Stomach smooth muscle (tissue), 2 donors: ENCODE data around the gene CNTLN.
"Not testable (repeated sequence)": the region's sequence is repeated elsewhere in the genome, so short reads cannot be mapped to it uniquely, and the experiment has no call there.

Source experiments
- H3K27ac ChIP-seq: one replicate; pipeline ENCODE4 v1.7.0; 2013; ENCODE audit warnings: mild to moderate bottlenecking, low read length, inconsistent platforms
- H3K27me3 ChIP-seq, 2 donors: one replicate each; pipeline ENCODE4 v1.7.0; 2013; ENCODE audit warnings: low read length in 2 of 2; ENCODE audit not compliant: insufficient read depth in 2 of 2, control insufficient read depth in 1 of 2
- H3K36me3 ChIP-seq, 2 donors: one replicate each; pipeline ENCODE4 v1.7.0; 2013; ENCODE audit warnings: low read length in 2 of 2; ENCODE audit not compliant: control insufficient read depth in 2 of 2, insufficient read depth in 2 of 2
- H3K4me1 ChIP-seq: one replicate; pipeline ENCODE4 v1.7.0; 2013; ENCODE audit warnings: low read length; ENCODE audit not compliant: control insufficient read depth, insufficient read depth
- H3K4me3 ChIP-seq, 2 donors: one replicate each; pipeline ENCODE4 v1.7.0; 2013; ENCODE audit warnings: low read length in 2 of 2
- H3K9ac ChIP-seq, 2 donors: one replicate each; pipeline ENCODE4 v1.7.0; 2013; ENCODE audit warnings: low read length in 2 of 2, mild to moderate bottlenecking in 1 of 2
- H3K9me3 ChIP-seq, 2 donors: one replicate each; pipeline ENCODE4 v1.7.0; 2013; ENCODE audit warnings: low read length in 2 of 2; ENCODE audit not compliant: control insufficient read depth in 2 of 2
- donor health status: healthy.
- donor health status: Pancreatic carcinoma.

CNTLN gene

GRCh38 chr9:17402309-17402708, 267.5 kb downstream of the CNTLN start:
- Histone ChIP-seq H3K9me3 (no peaks in the 10 kb centered on the region), H3K36me3 (peaks cover 0 to 4% of the 10 kb centered on the region in 2 donors), H3K4me1 (no peaks in the 10 kb centered on the region), H3K9ac (no peak overlapping the region), H3K4me3 (no peak overlapping the region), H3K27ac (no peak overlapping the region), H3K27me3 (no peaks in the 10 kb centered on the region)

- peaks cover 0 to 4% of the 10 kb centered on the region in 2 donors for H3K36me3 ChIP-seq
- H3K9ac ChIP-seq, result no peak overlapping the region
- no peaks in the 10 kb centered on the region for H3K27me3 ChIP-seq
- no peaks in the 10 kb centered on the region for H3K4me1 ChIP-seq
- no peak overlapping the region for H3K27ac ChIP-seq
- H3K4me3 ChIP-seq, result no peak overlapping the region
- no peaks in the 10 kb centered on the region for H3K9me3 ChIP-seq
Observed at GRCh38 chr9:17403539-17403938, 268.7 kb downstream of the CNTLN start.

DNA sequence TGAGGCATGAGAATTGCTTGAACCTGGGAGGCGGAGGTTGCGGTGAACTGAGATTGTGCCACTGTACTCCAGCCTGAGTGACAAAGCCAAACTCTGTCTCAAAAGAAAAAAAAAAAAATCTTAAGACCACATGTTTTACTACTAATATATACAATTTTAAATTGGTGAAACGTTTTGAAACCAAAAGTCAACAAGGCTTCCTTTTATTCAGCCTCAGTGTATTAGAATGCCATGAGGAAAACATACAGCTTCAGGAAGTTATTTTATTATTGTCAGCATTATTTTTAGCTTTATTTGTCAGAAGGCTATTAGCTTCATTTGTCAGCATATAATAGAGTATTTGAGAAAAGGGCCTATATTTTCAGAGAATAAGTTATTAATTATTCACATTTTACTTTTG, 280.1 kb downstream of the CNTLN start:
- H3K36me3 ChIP-seq, result peaks cover 0 to 3% of the 10 kb centered on the region in 2 donors
- H3K27ac ChIP-seq, result no peak overlapping the region
- H3K27me3 ChIP-seq, result no peaks in the 10 kb centered on the region
- no peaks in the 10 kb centered on the region for H3K4me1 ChIP-seq
- H3K9me3 ChIP-seq, result no peaks in the 10 kb centered on the region
- no peak overlapping the region for H3K9ac ChIP-seq
- H3K4me3 ChIP-seq, result no peak overlapping the region

- H3K27ac ChIP-seq, result no peak overlapping the region
- H3K36me3 ChIP-seq, result no peaks in the 10 kb centered on the region
Observed at GRCh38 chr9:17422994-17423680, 288.3 kb downstream of the CNTLN start.

DNA sequence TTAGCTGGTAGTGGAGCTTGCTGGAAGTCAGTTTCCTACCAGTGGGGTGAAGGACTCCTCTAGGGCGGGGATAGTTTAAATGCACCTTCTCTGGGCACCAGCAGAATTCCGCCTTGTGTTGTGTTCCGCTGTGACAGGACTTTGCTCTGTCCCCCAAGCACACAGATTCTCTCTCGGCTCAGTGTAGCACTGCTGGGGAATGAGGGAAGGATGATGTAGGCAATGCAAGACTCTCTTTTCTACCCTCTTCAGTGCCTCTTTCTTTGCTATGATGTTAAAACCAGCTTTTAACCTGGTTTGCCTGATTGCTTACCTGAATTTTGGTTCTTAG, 288.8 kb downstream of the CNTLN start:
- H3K27me3 ChIP-seq, result no peaks in the 10 kb centered on the region
- H3K9ac ChIP-seq, result no peak overlapping the region
- H3K36me3 ChIP-seq, result no peaks in the 10 kb centered on the region
- H3K9me3 ChIP-seq, result no peaks in the 10 kb centered on the region
- no peak overlapping the region for H3K27ac ChIP-seq
- no peaks in the 10 kb centered on the region for H3K4me1 ChIP-seq
- H3K4me3 ChIP-seq, result no peak overlapping the region

More at GRCh38 chr9:17422994-17423680, 288.3 kb downstream of the CNTLN start:
- no peaks in the 10 kb centered on the region for H3K27me3 ChIP-seq
- no peak overlapping the region for H3K4me3 ChIP-seq
- H3K4me1 ChIP-seq, result no peaks in the 10 kb centered on the region
- no peak overlapping the region for H3K9ac ChIP-seq
- H3K9me3 ChIP-seq, result no peaks in the 10 kb centered on the region

DNA sequence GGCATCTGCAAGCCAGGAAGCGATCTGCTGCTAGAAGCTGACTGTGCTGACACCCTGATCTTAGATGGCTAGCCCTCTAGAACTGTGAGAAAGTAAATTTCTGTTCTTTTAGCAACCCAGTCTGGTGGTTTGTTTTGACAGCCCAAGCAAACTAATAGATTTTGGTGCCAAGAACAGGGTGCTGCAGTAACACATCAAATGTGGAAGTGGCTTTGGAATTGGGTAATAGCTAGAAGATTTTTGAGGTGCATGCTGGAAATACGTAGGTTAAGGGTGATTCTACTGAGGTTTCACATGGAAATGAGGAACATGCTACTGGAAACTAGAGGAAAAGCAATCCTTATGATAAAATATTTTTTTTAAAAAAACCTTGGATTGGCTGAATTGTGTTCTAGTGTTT, 290.5 kb downstream of the CNTLN start:
- Histone ChIP-seq H3K36me3 (no peaks in the 10 kb centered on the region), H3K9me3 (no peaks in the 10 kb centered on the region), H3K27ac (no peak overlapping the region), H3K4me3 (no peak overlapping the region), H3K9ac (no peak overlapping the region), H3K4me1 (no peaks in the 10 kb centered on the region), H3K27me3 (no peaks in the 10 kb centered on the region)

- Histone ChIP-seq H3K27ac (no peak overlapping the region), H3K36me3 (no peaks in the 10 kb centered on the region), H3K4me1 (no peaks in the 10 kb centered on the region), H3K9me3 (no peaks in the 10 kb centered on the region), H3K4me3 (no peak overlapping the region), H3K9ac (no peak overlapping the region), H3K27me3 (no peaks in the 10 kb centered on the region)
Observed at GRCh38 chr9:17433526-17433925, 298.7 kb downstream of the CNTLN start.

DNA sequence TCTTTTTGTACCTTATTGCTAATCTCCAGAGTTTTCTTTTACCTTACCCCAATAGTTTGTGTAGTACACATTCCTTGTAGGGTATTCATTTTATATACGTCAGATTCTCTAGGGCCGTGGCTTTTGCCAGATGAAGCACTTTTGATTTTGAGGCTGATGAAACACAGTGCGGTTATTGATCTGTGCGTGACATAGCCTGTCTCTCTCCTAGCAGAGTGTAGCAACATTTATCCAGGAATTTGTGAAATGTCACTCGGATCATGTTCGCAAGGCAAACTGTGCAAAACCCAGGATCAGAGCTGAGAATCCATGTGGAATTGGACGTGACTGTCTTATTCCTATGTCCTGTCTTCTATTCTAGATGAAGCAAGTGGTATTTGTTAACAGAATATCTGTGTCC, 302.0 kb downstream of the CNTLN start:
- Histone ChIP-seq H3K36me3 (no peaks in the 10 kb centered on the region), H3K9ac (no peak overlapping the region), H3K4me1 (no peaks in the 10 kb centered on the region)

GRCh38 chr9:17437813-17438212, 303.0 kb downstream of the CNTLN start:
- Histone ChIP-seq H3K9me3 (peaks cover 0 to 6% of the 10 kb centered on the region in 2 donors), H3K27me3 (no peaks in the 10 kb centered on the region), H3K4me1 (no peaks in the 10 kb centered on the region), H3K36me3 (no peaks in the 10 kb centered on the region), H3K27ac (no peak overlapping the region), H3K9ac (no peak overlapping the region), H3K4me3 (no peak overlapping the region)

More for the DNA sequence above, 302.0 kb downstream of the CNTLN start:
- Histone ChIP-seq H3K9me3 (peaks cover 0 to 6% of the 10 kb centered on the region in 2 donors), H3K27me3 (no peaks in the 10 kb centered on the region), H3K27ac (no peak overlapping the region), H3K4me3 (no peak overlapping the region)

- not testable (repeated sequence) for H3K9me3 ChIP-seq, H3K27me3 ChIP-seq, H3K36me3 ChIP-seq, H3K9ac ChIP-seq, H3K27ac ChIP-seq, H3K4me1 ChIP-seq, H3K4me3 ChIP-seq
Observed at GRCh38 chr9:17445126-17445525, 310.3 kb downstream of the CNTLN start.

GRCh38 chr9:17453751-17454150, 318.9 kb downstream of the CNTLN start:
- H3K4me1 ChIP-seq, result no peaks in the 10 kb centered on the region
- no peak overlapping the region for H3K27ac ChIP-seq
- no peaks in the 10 kb centered on the region for H3K9me3 ChIP-seq
- no peak overlapping the region for H3K9ac ChIP-seq
- no peak overlapping the region for H3K4me3 ChIP-seq
- no peaks in the 10 kb centered on the region for H3K27me3 ChIP-seq
- no peaks in the 10 kb centered on the region for H3K36me3 ChIP-seq
